Kidney (tissue), 14 donors: ENCODE data around the gene ATF7. TPM values are rescaled to one million over a fixed set of nuclear protein-coding genes. Genes with fewer than 3 reads are reported as not detected.

Source experiments
- DNase-seq, 5 donors: peaks; one replicate each; pipeline ENCODE4 v3.0.0-alpha.2; 2013 to 2020
- FAIRE-seq: peaks from 2 replicates; lab custom pipeline; 2012; peaks lifted over from hg19 to GRCh38; lab: Jason Lieb, UNC
- H3K27ac ChIP-seq, 2 donors: one replicate each; pipeline ENCODE4 v1.7.0; 2013; ENCODE audit warnings: low read depth in 2 of 2, low read length in 2 of 2, inconsistent platforms in 1 of 2
- H3K27me3 ChIP-seq: one replicate; pipeline ENCODE4 v1.7.1; 2013; ENCODE audit warnings: low read length, inconsistent platforms; ENCODE audit not compliant: control insufficient read depth, insufficient read depth
- H3K36me3 ChIP-seq, 3 donors: one replicate each; pipeline versions ENCODE4 v1.7.0 to v1.7.1; 2013; ENCODE audit warnings: low read length in 3 of 3, control low read depth in 1 of 3, inconsistent platforms in 1 of 3; ENCODE audit not compliant: insufficient read depth in 3 of 3, control insufficient read depth in 2 of 3
- H3K4me1 ChIP-seq, 3 donors: one replicate each; pipeline versions ENCODE4 v1.7.0 to v1.7.1; 2013; ENCODE audit warnings: low read length in 3 of 3, inconsistent platforms in 1 of 3, low read depth in 1 of 3; ENCODE audit not compliant: control insufficient read depth in 2 of 3, insufficient read depth in 2 of 3
- H3K4me3 ChIP-seq, 3 donors: one replicate each; pipeline versions ENCODE4 v1.7.0 to v1.8.1; 2013; ENCODE audit warnings: low read length in 3 of 3, control low read depth in 1 of 3, inconsistent platforms in 1 of 3
- H3K9ac ChIP-seq, 3 donors: one replicate each; pipeline versions ENCODE4 v1.7.0 to v1.7.1; 2013; ENCODE audit warnings: low read length in 3 of 3, control low read depth in 1 of 3, inconsistent platforms in 1 of 3
- H3K9me3 ChIP-seq, 3 donors: one replicate each; pipeline versions ENCODE4 v1.7.0 to v1.7.1; 2013; ENCODE audit warnings: low read length in 3 of 3, control low read depth in 1 of 3, inconsistent platforms in 1 of 3; ENCODE audit not compliant: control insufficient read depth in 2 of 3, insufficient read depth in 1 of 3
- intact Hi-C: fragments of 100-400 bp; cut with DNase I; formaldehyde crosslinking; loops from one replicate; pipeline ENCODE4 v1.11.1; 2022
- polyA plus RNA-seq: library from polyadenylated mRNA; stranded (reverse); fragments of 350-450 nt; fragmentation: Illumina TruSeq; extraction: RNeasy Lipid Tissue Mini Kit (QIAGEN cat#74804); gene quantifications from one replicate; pipeline ENCODE4 v1.2.3, GENCODE V29; 2014; ENCODE audit warnings: low read depth, low replicate concordance; ENCODE audit not compliant: insufficient read depth
- total RNA-seq: library from RNA; stranded (reverse); fragmentation: NEBNext Ultra II Directional; extraction: Animal tissue kit (Norgen Biotek cat#: 25700); gene quantifications from one replicate; pipeline ENCODE4 v1.2.1, GENCODE V29; 2021
- TF ChIP-seq, protein P1 (sequence below): IDR thresholded peaks from 3 replicates; pipeline ENCODE4 v1.5.1; 2012; ENCODE audit warnings: mild to moderate bottlenecking, moderate library complexity, borderline replicate concordance; ENCODE audit not compliant: insufficient read depth; ENCODE audit errors: extremely low read depth
- donor health status: control.
- donor health status: control.
- donor health status: control.
- donor health status: control.
- donor health status: control.
- donor health status: DM: yes; HTN: yes; CAD: no.
- donor health status: Normal renal cell carcinoma (clear cell type).

Gene ATF7
- total and polyA plus RNA-seq, 2 donors from 2014 or later = 16.2 to 54.7 TPM

DNA sequence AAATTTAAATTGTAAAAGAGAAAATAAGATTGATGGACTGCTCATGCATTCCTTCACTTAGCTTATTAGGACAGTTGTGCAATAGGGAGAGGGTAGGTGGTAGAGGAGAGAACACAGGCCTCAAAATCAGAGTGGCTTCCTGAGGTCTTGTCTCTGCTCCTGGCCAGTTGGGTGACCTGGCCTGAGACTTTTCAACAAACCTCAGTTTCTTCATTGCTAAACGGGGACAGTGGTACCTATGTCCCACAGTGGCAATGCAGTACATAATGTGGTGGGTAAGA is 129.5 kb downstream of the ATF7 start:
- DNase-seq (no peak), FAIRE-seq (no peak)
- Histone ChIP-seq H3K27me3 (no peaks in the 10 kb centered on the region), H3K9me3 (no peaks in the 10 kb centered on the region), H3K4me3 (peak overlapping the region in 1 of 3 donors; percentile 13), H3K4me1 (peaks cover 1 to 29% (median 26%) of the 10 kb centered on the region in 3 donors), H3K9ac (peak overlapping the region in 1 of 3 donors; percentile 30), H3K36me3 (no peaks in the 10 kb centered on the region), H3K27ac (peak overlapping the region in 1 of 2 donors; percentile 8)
- TF ChIP-seq, protein P1, sequence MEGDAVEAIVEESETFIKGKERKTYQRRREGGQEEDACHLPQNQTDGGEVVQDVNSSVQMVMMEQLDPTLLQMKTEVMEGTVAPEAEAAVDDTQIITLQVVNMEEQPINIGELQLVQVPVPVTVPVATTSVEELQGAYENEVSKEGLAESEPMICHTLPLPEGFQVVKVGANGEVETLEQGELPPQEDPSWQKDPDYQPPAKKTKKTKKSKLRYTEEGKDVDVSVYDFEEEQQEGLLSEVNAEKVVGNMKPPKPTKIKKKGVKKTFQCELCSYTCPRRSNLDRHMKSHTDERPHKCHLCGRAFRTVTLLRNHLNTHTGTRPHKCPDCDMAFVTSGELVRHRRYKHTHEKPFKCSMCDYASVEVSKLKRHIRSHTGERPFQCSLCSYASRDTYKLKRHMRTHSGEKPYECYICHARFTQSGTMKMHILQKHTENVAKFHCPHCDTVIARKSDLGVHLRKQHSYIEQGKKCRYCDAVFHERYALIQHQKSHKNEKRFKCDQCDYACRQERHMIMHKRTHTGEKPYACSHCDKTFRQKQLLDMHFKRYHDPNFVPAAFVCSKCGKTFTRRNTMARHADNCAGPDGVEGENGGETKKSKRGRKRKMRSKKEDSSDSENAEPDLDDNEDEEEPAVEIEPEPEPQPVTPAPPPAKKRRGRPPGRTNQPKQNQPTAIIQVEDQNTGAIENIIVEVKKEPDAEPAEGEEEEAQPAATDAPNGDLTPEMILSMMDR = no peak
- intact Hi-C loops = no loop called here

DNA sequence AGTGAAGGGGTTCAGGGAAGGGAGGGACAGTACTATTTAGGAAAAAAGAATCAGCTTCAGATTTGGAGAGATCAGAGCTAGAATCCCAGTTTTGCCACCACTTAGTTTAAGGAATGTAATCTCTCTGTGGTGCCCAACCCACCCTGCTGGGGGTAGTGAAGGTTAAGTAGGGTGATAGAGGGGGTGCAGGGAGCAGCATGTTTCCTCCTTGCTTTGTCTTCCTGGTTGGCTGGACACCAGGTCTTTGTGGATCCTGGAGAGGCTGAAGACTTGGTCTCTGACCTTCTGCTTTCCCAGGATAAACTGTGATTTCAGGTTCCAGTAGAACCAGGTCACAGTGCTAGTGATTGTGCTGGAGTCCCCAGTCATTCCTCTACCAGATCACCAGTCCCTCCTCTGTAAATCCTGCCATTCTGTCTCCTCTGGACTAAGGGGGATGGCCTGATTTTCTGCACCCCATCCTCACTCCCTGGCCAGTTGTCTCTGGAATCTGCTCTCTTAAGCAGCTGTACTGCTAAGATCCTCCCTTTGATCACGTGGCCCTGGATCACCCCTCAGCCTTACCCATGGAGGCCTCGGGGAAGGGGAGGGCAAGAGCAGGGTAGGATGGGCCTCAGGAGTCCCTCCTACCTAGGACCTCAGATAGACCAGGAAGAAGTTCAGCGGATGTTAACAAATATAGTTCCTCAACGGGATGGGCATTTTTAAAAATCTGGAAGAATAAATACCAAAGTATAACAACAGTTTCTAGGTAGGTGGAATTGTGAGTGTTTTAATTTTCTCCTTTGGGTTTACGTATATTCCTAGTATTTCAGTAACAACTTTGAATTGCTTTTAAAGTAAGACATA is 130.1 kb downstream of the ATF7 start:
- intact Hi-C loops = no loop called here
- peak; percentile 72 to 91 (median 81) for DNase-seq

DNA sequence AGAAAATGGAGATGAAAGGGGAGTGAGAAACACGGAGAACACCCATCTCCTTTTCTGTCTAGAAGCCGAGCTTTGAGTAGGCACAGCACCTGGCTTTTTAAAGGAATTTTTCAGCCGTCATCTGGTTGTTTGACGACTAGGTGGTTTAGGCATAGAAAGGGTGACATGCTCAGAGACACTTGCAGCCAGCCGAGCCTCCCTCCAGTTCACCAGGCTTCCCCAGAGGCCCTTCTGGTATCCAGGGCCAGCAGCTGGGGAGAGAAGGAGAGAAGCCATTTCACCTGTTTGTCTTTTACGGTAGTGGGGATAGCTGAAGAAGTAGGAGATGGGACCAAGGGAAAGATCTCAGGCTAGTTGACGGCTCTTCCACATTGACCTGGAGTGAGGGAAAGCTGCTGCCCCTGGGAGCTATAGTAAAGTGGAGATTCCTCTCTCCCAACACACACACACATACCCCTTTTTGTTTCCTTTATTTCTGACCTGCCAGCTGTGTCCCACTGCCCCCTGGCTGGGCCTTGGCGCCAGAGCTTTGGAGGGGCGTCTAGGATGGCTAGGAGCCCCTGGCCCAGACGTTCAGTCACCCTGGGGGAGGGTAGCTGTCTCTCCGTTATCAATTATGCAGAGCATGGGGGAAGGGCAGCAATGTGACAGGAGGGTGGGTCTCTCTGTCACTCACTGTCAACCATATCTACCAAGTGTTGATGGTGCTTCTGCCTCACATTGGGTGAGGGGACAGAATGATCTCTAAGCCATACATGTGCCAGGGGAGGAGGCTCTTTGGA is 132.4 kb downstream of the ATF7 start:
- FAIRE-seq (no peak), DNase-seq (peak in 3 of 5 donors; percentile 39 to 49 (median 48))
- Histone ChIP-seq H3K4me3 (peak overlapping the region; percentile 63 to 82 (median 76)), H3K9me3 (no peaks in the 10 kb centered on the region), H3K36me3 (no peaks in the 10 kb centered on the region), H3K27me3 (no peaks in the 10 kb centered on the region), H3K4me1 (peaks cover 3 to 29% (median 18%) of the 10 kb centered on the region in 3 donors), H3K9ac (peak overlapping the region; percentile 48 to 79 (median 53)), H3K27ac (peak overlapping the region; percentile 80 to 92)
- intact Hi-C loops = no loop called here
- TF ChIP-seq, protein P1 = no peak

More for the DNA sequence above, 130.1 kb downstream of the ATF7 start:
- no peaks in the 10 kb centered on the region for H3K27me3 ChIP-seq
- TF ChIP-seq, protein P1 = no peak
- H3K4me3 ChIP-seq = no peak overlapping the region
- H3K4me1 ChIP-seq = peaks cover 0 to 26% (median 23%) of the 10 kb centered on the region in 3 donors
- H3K9me3 ChIP-seq = no peaks in the 10 kb centered on the region
- peak overlapping the region; percentile 6 to 52 for H3K27ac ChIP-seq
- H3K36me3 ChIP-seq = no peaks in the 10 kb centered on the region
- peak overlapping the region in 1 of 3 donors; percentile 30 for H3K9ac ChIP-seq
- no peak for FAIRE-seq
